NOMO-1 (cell line): ENCODE results near the gene METTL16.
"Not testable (repeated sequence)": the region's sequence is repeated elsewhere in the genome, so short reads cannot be mapped to it uniquely, and the experiment has no call there.

Experiments used
- DNase-seq, 2 experiments: peaks; one replicate each; lab custom pipeline; 2025; ENCODE audit not compliant: unreplicated experiment in 2 of 2; lab: John Stamatoyannopoulos, UW

METTL16 gene

GRCh38 chr17:2507015-2507414 is 4.7 kb downstream of the METTL16 start:
- not testable (repeated sequence) for DNase-seq

- no peak for DNase-seq
These were observed 8.1 kb downstream of the METTL16 start for GRCh38 chr17:2503627-2504026.

GRCh38 chr17:2502871-2503580 is 8.7 kb downstream of the METTL16 start:
- DNase-seq: no peak

- no peak for DNase-seq
These were observed 11.2 kb downstream of the METTL16 start for GRCh38 chr17:2500446-2500845.

GRCh38 chr17:2489286-2489685 is 22.4 kb downstream of the METTL16 start:
- not testable (repeated sequence) for DNase-seq

- DNase-seq: no peak
These were observed 24.4 kb downstream of the METTL16 start for GRCh38 chr17:2487306-2487705.

- DNase-seq: not testable (repeated sequence)
These were observed 25.0 kb downstream of the METTL16 start for GRCh38 chr17:2486709-2487108.

GRCh38 chr17:2485970-2486369 is 25.7 kb downstream of the METTL16 start:
- no peak for DNase-seq

GRCh38 chr17:2485543-2485942 is 26.1 kb downstream of the METTL16 start:
- DNase-seq: no peak

- no peak for DNase-seq
These were observed 26.8 kb downstream of the METTL16 start for GRCh38 chr17:2484876-2485275.

- DNase-seq: no peak
These were observed 28.6 kb downstream of the METTL16 start for GRCh38 chr17:2483084-2483483.

GRCh38 chr17:2482218-2482617 is 29.5 kb downstream of the METTL16 start:
- no peak for DNase-seq

- no peak for DNase-seq
These were observed 29.9 kb downstream of the METTL16 start for GRCh38 chr17:2481760-2482159.

GRCh38 chr17:2478458-2478857 is 33.2 kb downstream of the METTL16 start:
- DNase-seq: peak; percentile 16 to 34

- DNase-seq: no peak
These were observed 36.6 kb downstream of the METTL16 start for GRCh38 chr17:2475056-2475455.

- no peak for DNase-seq
These were observed 37.3 kb downstream of the METTL16 start for GRCh38 chr17:2474371-2474770.

GRCh38 chr17:2468270-2468669 is 43.4 kb downstream of the METTL16 start:
- DNase-seq: no peak

GRCh38 chr17:2466931-2467330 is 44.8 kb downstream of the METTL16 start:
- no peak for DNase-seq

GRCh38 chr17:2462481-2462880 is 49.2 kb downstream of the METTL16 start:
- no peak for DNase-seq

- DNase-seq: no peak
These were observed 51.8 kb downstream of the METTL16 start for GRCh38 chr17:2459917-2460271.

GRCh38 chr17:2457913-2458312 is 53.8 kb downstream of the METTL16 start:
- no peak for DNase-seq

GRCh38 chr17:2456475-2456874 is 55.2 kb downstream of the METTL16 start:
- DNase-seq: no peak

- DNase-seq: no peak
These were observed 55.7 kb downstream of the METTL16 start for GRCh38 chr17:2455956-2456355.
